ENCODE measurements around the gene SZRD1.

DNA sequence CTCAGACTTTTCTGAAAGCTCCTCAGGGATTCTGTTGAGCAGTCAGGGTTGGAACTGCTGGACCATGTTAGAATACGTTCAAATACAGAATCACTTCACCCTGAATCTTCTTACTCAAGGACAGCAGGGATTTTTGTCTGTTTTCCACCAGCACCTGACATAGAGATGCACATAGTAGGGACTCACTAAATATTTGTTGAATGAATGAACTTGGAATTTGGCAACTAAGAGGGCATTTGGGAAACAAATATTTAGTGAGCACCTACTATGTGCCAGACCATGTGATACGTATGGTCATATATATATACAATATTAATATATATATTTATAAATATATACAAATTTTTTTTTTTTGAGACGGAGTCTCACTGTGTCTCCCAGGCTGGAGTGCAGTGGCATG is 10.2 kb upstream of the SZRD1 start:
- TF ChIP-seq YY1 (IDR thresholded peaks at IDR 0.05; ENCODE audit: insufficient read depth, insufficient read length): no peak
- no peak for TF ChIP-seq ZNF274 (IDR thresholded peaks at IDR 0.05; ENCODE audit: low read depth, low read length)

Data from NT2/D1 (cell line).